HL-60 (cell line): ENCODE results near the gene SLC11A2.
"Not testable (repeated sequence)": the region's sequence is repeated elsewhere in the genome, so short reads cannot be mapped to it uniquely, and the experiment has no call there.

ENCODE experiments used
- DNase-seq, 2 experiments: peaks; one replicate each; pipeline ENCODE4 v3.0.0-alpha.2; 2010 to 2020; ENCODE audit warnings: low read depth in 1 of 2, low spot score in 1 of 2
- H3K27ac ChIP-seq: fragments of 250-450 bp; sonication (Bioruptor Pico); replicated peaks from 2 replicates; pipeline ENCODE4 v1.5.1; 2020; ENCODE audit warnings: mild to moderate bottlenecking, moderate library complexity
- H3K27me3 ChIP-seq: fragments of 250-450 bp; sonication (Bioruptor Pico); 2 replicates; pipeline ENCODE4 v1.5.1; 2021; ENCODE audit warnings: mild to moderate bottlenecking, moderate library complexity; ENCODE audit not compliant: insufficient read depth, poor library complexity, severe bottlenecking
- H3K4me3 ChIP-seq: replicated peaks from 2 replicates; pipeline ENCODE4 v1.5.1; 2011; ENCODE audit warnings: mild to moderate bottlenecking, control low read depth, low read length; ENCODE audit not compliant: insufficient read depth
- CTCF ChIP-seq: IDR thresholded peaks from one replicate; pipeline ENCODE4 v1.5.1; 2011; ENCODE audit warnings: low read length, control low read depth, inconsistent platforms; ENCODE audit not compliant: insufficient read depth
- GABPA ChIP-seq: IDR thresholded peaks from 2 replicates; pipeline ENCODE4 v1.6.1; 2012; ENCODE audit warnings: low read depth
- POLR2AphosphoS5 ChIP-seq: IDR thresholded peaks from 2 replicates; pipeline ENCODE4 v1.6.1; 2012; ENCODE audit warnings: low read depth
- REST ChIP-seq: IDR thresholded peaks from 2 replicates; pipeline ENCODE4 v1.6.1; 2012; ENCODE audit warnings: low read depth; ENCODE audit not compliant: insufficient replicate concordance
- SPI1 ChIP-seq: IDR thresholded peaks from 2 replicates; pipeline ENCODE4 v1.6.1; 2012; ENCODE audit warnings: low read depth, mild to moderate bottlenecking, borderline replicate concordance

SLC11A2 gene

GRCh38 chr12:50960130-50960529 lies 66.1 kb downstream of the SLC11A2 start:
- no peak overlapping the region for H3K4me3 ChIP-seq
- no peaks in the 10 kb centered on the region for H3K27me3 ChIP-seq
- H3K27ac ChIP-seq: no peak overlapping the region
- no peak for DNase-seq
- TF ChIP-seq GABPA (no peak), CTCF (no peak), REST (no peak), SPI1 (no peak), POLR2AphosphoS5 (no peak)

- DNase-seq: no peak
- no peak overlapping the region for H3K4me3 ChIP-seq
- H3K27ac ChIP-seq: no peak overlapping the region
- TF ChIP-seq POLR2AphosphoS5 (no peak), SPI1 (no peak), REST (no peak), GABPA (no peak), CTCF (no peak)
- H3K27me3 ChIP-seq: no peaks in the 10 kb centered on the region
Observed at GRCh38 chr12:50955697-50956096, 70.5 kb downstream of the SLC11A2 start.

GRCh38 chr12:50955288-50955687 lies 70.9 kb downstream of the SLC11A2 start:
- Histone ChIP-seq H3K4me3 (no peak overlapping the region), H3K27me3 (no peaks in the 10 kb centered on the region), H3K27ac (no peak overlapping the region)
- TF ChIP-seq SPI1 (no peak), GABPA (no peak), CTCF (no peak), REST (no peak), POLR2AphosphoS5 (no peak)
- DNase-seq: no peak

GRCh38 chr12:50954789-50955188 lies 71.4 kb downstream of the SLC11A2 start:
- not testable (repeated sequence) for H3K27me3 ChIP-seq, H3K4me3 ChIP-seq, H3K27ac ChIP-seq, DNase-seq
